GM21360 (cell line): Measurements from ENCODE around the gene SLC6A5.

Source experiments
- ATAC-seq: cut with Tn5 transposase; IDR thresholded peaks from one replicate; pipeline ENCODE4 v1.9.1; 2021; ENCODE audit warnings: mild to moderate bottlenecking, moderate library complexity; ENCODE audit not compliant: unreplicated experiment

Gene SLC6A5

GRCh38 chr11:20668131-20668809 is 68.9 kb downstream of the SLC6A5 start:
- ATAC-seq: no peak

- ATAC-seq: no peak
Observed at GRCh38 chr11:20668844-20669819, 69.7 kb downstream of the SLC6A5 start, which contains the start of gene NELL1. Gene NELL1 (plus strand): TSS chr11:20669586.

- ATAC-seq: no peak
Observed at GRCh38 chr11:20669820-20670684, 70.6 kb downstream of the SLC6A5 start.

- ATAC-seq: no peak
Observed at GRCh38 chr11:20670932-20671403, 71.6 kb downstream of the SLC6A5 start.

GRCh38 chr11:20671856-20672546 is 72.6 kb downstream of the SLC6A5 start:
- ATAC-seq: no peak

- ATAC-seq: no peak
Observed at GRCh38 chr11:20672575-20672974, 73.2 kb downstream of the SLC6A5 start.

- ATAC-seq: no peak
Observed at GRCh38 chr11:20676658-20677057, 77.2 kb downstream of the SLC6A5 start.

GRCh38 chr11:20688761-20689160 is 89.4 kb downstream of the SLC6A5 start:
- no peak for ATAC-seq

GRCh38 chr11:20707876-20708275 is 108.5 kb downstream of the SLC6A5 start:
- ATAC-seq: no peak
